CD1c-positive myeloid dendritic cell (primary cell): ENCODE measurements around the gene PPME1.

Experiments
- DNase-seq: peaks from one replicate; pipeline ENCODE4 v3.0.0-alpha.2; 2016; ENCODE audit errors: extremely low spot score

PPME1 gene

DNA sequence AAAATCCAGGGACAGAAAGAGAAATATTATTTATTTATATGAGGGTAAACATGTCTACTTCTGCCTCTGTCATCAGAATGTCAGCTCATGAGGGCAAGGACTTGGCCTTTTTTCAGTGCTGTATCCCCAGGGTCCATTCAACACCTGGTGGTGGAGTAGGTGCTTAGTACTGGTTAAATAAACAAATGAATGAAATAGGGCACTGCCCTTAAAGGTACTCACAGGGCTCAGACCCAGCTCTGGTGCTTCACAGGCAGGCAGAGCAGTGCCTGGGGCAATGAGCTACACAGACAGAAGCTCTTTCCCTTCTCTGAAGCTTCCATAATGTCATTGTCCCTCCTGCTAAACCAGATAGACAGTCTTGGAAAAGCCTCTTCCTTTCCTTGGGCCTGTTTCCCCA is 109.4 kb downstream of the PPME1 start:
- DNase-seq, result no peak

DNA sequence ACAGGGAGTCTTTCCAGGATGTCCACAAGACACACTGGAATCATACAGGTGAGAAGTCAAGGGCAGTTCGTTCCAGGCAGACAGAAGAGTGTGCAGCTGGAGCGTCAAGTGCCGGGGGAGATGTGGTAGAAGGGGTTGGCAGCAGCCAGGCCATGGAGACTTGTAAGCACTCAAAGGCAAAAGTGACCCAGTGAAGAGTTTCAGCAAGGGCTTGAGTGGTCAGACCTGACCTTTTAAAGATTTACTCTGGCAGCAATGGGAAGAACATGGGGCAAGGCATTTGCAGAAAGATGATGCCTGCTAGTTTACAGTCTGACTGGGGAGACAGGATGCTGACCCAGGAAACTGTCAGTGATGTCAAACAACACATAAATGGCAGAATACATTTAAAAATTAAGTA is 111.3 kb downstream of the PPME1 start:
- no peak for DNase-seq

DNA sequence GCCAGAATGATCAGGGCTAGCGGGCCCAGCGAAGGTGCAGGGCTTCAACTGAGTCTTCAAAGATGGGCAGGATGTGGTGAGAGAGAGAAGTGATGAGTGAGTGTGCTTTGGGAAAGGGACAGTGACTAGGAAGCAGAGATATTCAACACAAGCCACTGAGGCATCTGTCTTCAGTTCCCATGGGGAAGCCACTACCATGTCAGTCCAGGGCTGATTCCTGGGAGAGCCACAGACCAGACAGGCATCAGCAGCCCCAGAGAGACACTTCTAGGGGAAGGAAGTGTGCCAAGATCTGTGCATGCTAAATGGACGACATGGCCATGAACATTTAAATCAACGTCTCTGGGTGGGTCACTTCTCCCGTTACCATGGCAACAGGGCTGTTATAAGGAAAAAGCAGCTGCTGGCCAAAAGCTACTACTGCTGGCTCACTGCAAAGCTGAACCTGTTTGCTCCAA is 111.9 kb downstream of the PPME1 start:
- DNase-seq, result no peak

DNA sequence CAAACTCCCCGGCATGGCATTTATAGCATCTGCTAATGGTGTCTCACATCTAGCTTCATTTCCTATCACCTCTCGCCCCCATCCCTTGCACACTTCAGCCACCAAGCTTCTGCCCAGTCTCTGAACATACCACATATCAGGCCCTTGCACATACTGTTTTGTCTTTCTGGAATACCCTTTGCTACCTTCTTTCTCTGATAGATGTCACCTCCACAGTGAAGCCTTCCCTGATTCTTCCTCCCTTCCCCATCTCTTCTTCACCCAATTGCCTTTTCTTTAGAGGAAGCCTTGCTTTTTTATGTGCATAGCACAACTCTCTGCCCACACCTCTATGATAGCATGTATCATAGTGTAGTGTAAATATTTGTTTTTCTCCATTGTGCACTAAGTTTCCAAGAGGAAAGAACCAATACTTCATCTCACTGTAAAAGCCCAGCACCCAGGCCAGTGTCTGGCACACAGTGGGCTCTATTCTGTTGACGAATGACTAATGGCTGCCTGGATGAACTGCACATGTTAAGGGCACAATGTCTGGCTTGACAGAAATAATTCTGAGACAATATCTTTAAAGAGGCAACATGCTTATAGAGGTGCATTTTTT is 112.6 kb downstream of the PPME1 start:
- DNase-seq, result no peak

DNA sequence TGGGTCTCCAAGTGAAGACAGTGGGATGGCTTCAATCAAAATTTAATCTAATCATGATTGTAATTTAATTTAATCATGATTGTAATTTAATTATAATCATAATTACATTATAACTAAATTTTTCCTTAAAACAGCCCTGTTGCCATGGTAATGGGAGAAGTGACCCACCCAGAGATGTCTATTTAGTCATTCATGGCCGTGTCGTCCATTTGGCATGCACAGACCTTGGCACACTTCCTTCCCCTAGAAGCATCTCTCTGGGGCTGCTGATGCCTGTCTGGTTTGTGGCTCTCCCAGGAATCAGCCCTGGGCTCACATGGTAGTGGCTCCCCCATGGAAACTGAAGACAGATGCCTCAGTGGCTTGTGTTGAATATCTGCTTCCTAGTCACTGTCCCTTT is 113.4 kb downstream of the PPME1 start:
- no peak for DNase-seq

DNA sequence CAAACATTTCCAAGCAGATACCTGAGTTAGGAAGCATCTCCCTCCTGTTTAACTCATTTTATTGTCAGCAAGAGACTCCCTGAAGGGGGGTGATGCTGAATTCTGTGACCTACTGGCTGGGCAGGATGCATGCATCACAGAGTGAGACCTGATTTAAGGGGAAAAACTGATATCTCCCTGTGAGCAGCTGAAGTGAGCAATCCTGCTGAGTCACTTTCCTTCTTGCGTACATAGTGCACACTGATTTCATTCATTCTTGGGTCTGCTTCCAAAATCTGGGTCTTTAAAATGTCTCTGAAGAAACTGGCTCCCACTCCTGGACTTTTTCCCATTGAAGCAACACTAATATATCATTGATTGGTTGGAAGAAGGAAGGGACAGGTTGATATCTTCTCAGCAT is 117.1 kb downstream of the PPME1 start:
- DNase-seq, result no peak

DNA sequence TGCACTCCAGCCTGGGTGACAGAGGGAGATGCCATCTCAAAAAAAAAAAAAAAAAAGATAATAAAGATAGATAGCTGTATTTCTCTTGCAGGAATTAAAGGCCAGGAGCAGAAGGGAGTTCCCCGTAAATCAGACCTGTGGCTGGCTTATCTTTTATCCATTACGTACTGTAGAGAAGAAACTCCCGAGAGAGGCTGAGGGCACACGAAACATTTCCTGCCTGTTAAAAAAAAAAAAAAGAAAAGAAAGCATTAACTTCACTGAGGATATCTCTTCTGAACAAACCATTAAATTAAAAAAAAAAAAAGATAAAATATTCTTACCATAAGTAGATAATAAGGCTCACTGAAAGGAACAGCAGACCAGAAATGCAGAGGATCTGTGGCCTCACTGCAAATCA is 117.8 kb downstream of the PPME1 start:
- DNase-seq, result no peak

DNA sequence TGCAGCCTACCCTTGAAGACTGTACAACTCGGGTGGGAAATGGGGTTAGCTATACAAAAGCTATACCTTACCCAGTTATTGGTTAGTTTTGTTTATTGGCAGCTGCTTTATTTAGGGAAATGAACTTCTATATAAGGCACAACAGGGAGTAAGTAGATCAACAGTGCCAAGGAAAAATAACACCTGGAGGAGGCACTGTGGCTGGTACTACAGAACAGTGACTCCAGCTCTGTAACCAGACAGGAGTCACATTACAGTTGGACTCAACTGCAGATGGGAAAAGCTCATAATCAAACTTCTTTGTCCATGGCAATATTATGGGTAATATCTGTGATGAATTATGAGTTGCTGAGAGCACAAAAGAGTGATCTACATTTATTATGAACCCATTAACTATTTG is 126.4 kb downstream of the PPME1 start:
- DNase-seq, result no peak

DNA sequence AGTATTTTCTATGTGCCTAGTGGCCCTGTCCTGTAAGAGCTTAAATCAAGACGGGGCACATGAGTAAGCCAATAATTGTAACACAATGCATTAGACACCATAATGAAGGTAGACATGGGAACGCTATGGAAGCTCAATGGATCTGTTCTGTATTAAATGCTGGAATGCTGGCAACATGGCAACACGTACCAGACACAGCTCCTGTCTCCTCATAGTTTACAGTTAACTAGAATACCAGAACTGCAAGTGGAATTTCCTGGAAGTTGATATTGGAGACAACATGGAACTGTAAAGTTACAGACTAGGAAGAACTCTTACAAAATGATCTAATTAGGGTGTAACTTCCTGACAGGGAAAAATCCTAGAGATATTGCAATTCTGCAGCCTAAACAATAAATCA is 127.9 kb downstream of the PPME1 start:
- no peak for DNase-seq
